HepG2 (cell line): ENCODE measurements around the gene ENTPD6. TPM values are rescaled to one million over a fixed set of nuclear protein-coding genes. Genes with fewer than 3 reads are reported as not detected.
A peak's percentile ranks its signal among the peaks of the same experiment; 100 is the strongest.

ENCODE experiments used
- ATAC-seq: fragments of 200-7000 bp; cut with Tn5 transposase; 3 replicates; pipeline ENCODE4 v1.9.1; 2020; ENCODE audit warnings: mild to moderate bottlenecking, moderate library complexity
- BruUV-seq: library from RNA; stranded (reverse); fragments of 400-500 nt; replicated peaks from 2 replicates; lab custom pipeline; 2021; lab: Mats Ljungman, UMichigan
- CTCF ChIA-PET: fragments of 300-600 bp; formaldehyde crosslinking; extraction: SDS; loops from one replicate; lab custom pipeline; 2021; ENCODE audit warnings: low total read pairs, inconsistent platforms, low intra/inter-chr PET ratio; lab: Yijun Ruan, JAX
- POLR2A ChIA-PET: fragments of 350-600 bp; sonication (Branson Sonifier 250); formaldehyde crosslinking; loops from one replicate; lab custom pipeline; 2020; ENCODE audit warnings: antibody characterized with exemption, inconsistent platforms; lab: Yijun Ruan, JAX
- DNase-seq: peaks from one replicate; pipeline ENCODE4 v3.0.0-alpha.2; 2015; ENCODE audit warnings: low spot score
- FAIRE-seq: peaks from 3 replicates; lab custom pipeline; 2011; peaks lifted over from hg19 to GRCh38; lab: Jason Lieb, UNC
- H2AFZ ChIP-seq: one replicate; pipeline ENCODE4 v1.6.1; 2011; ENCODE audit warnings: low read length, inconsistent platforms
- H3K27ac ChIP-seq: fragments of 300-600 bp; 3 replicates; pipeline ENCODE4 v1.8.0; 2011; ENCODE audit warnings: mixed run types, mild to moderate bottlenecking, mixed read lengths, low read length, inconsistent platforms; ENCODE audit not compliant: insufficient read depth; ENCODE audit errors: extremely low read length
- H3K27me3 ChIP-seq, 2 experiments: fragments of 200-600 bp in 1 of 2; 2 replicates in 1 of 2; 3 replicates in 1 of 2; pipeline versions ENCODE4 v1.6.0 to v1.8.0; 2011; ENCODE audit warnings: low read length in 2 of 2, mild to moderate bottlenecking in 2 of 2, moderate library complexity in 2 of 2, inconsistent platforms in 1 of 2; ENCODE audit not compliant: insufficient read depth in 2 of 2, control insufficient read depth in 1 of 2
- H3K36me3 ChIP-seq, 2 experiments: fragments of 200-600 bp in 1 of 2; replicated peaks in 1 of 2; 2 replicates in 1 of 2; 3 replicates in 1 of 2; pipeline versions ENCODE4 v1.5.1 to v1.8.0; 2011; ENCODE audit warnings: low read length in 2 of 2, inconsistent platforms in 1 of 2; ENCODE audit not compliant: insufficient read depth in 2 of 2, control insufficient read depth in 1 of 2
- H3K4me1 ChIP-seq: 2 replicates; pipeline ENCODE4 v1.5.1; 2012; ENCODE audit warnings: low read length, inconsistent platforms; ENCODE audit not compliant: insufficient read depth
- H3K4me2 ChIP-seq: 2 replicates; pipeline ENCODE4 v1.6.0; 2011; ENCODE audit warnings: low read depth, low read length, inconsistent platforms
- H3K4me3 ChIP-seq, 3 experiments: fragments of 200-600 bp in 1 of 3; sonication (generic), shearing (Covaris generic) in 1 of 3; replicated peaks in 1 of 3; 2 replicates each; pipeline ENCODE4 v1.5.1; 2011 to 2016; ENCODE audit warnings: low read length in 3 of 3, inconsistent platforms in 2 of 3, low read depth in 2 of 3, mild to moderate bottlenecking in 2 of 3, control low read depth in 1 of 3, mixed read lengths in 1 of 3; ENCODE audit not compliant: insufficient read depth in 1 of 3
- H3K79me2 ChIP-seq: one replicate; pipeline ENCODE4 v1.6.1; 2011; ENCODE audit warnings: low read length, inconsistent platforms; ENCODE audit not compliant: insufficient read depth
- H3K9ac ChIP-seq: 2 replicates; pipeline ENCODE4 v1.6.0; 2011; ENCODE audit warnings: mild to moderate bottlenecking, low read depth, low read length, inconsistent platforms; ENCODE audit not compliant: insufficient read depth
- H3K9me3 ChIP-seq: 2 replicates; pipeline ENCODE4 v1.5.1; 2012; ENCODE audit warnings: mild to moderate bottlenecking, low read length
- H4K20me1 ChIP-seq: 2 replicates; pipeline ENCODE4 v1.6.0; 2011; ENCODE audit warnings: inconsistent platforms, mild to moderate bottlenecking, low read length, moderate library complexity; ENCODE audit not compliant: insufficient read depth
- ARID2 ChIP-seq: sonication (generic); formaldehyde crosslinking; IDR thresholded peaks from 2 replicates; pipeline ENCODE4 v1.8.1; 2022; ENCODE audit warnings: mild to moderate bottlenecking, missing genetic modification reagents, borderline replicate concordance
- GABPA ChIP-seq, 2 experiments: IDR thresholded peaks; 2 replicates each; pipeline ENCODE4 v1.6.1; 2011 to 2016; ENCODE audit warnings: low read depth in 2 of 2, low read length in 1 of 2, missing biosample characterization in 1 of 2, missing genetic modification characterization in 1 of 2
- GZF1 ChIP-seq: sonication (generic); formaldehyde crosslinking; IDR thresholded peaks from 2 replicates; pipeline ENCODE4 v1.5.1; 2020; ENCODE audit warnings: mild to moderate bottlenecking, missing genetic modification reagents
- HBP1 ChIP-seq: IDR thresholded peaks from 2 replicates; pipeline ENCODE4 v1.6.1; 2016; ENCODE audit warnings: low read depth, control low read depth
- KDM4B ChIP-seq: sonication (generic); formaldehyde crosslinking; IDR thresholded peaks from 2 replicates; pipeline ENCODE4 v1.4.0; 2020; ENCODE audit warnings: missing genetic modification reagents
- MZF1 ChIP-seq: sonication (generic); formaldehyde crosslinking; IDR thresholded peaks from 2 replicates; pipeline ENCODE4 v1.8.1; 2023; ENCODE audit warnings: mild to moderate bottlenecking, missing genetic modification reagents, borderline replicate concordance
- NAIF1 ChIP-seq: sonication (generic); formaldehyde crosslinking; IDR thresholded peaks from 2 replicates; pipeline ENCODE4 v1.5.0; 2020; ENCODE audit warnings: mild to moderate bottlenecking, missing genetic modification reagents, borderline replicate concordance
- NFATC3 ChIP-seq: sonication (generic); formaldehyde crosslinking; IDR thresholded peaks from 2 replicates; pipeline ENCODE4 v1.5.1; 2020; ENCODE audit warnings: mild to moderate bottlenecking, missing genetic modification reagents
- RFX5 ChIP-seq: IDR thresholded peaks from 2 replicates; pipeline ENCODE4 v1.6.1; 2011; ENCODE audit warnings: low read depth, low read length, improper control_type of control experiment
- SP2 ChIP-seq: sonication (generic); formaldehyde crosslinking; IDR thresholded peaks from 2 replicates; pipeline ENCODE4 v1.5.1; 2020; ENCODE audit warnings: mild to moderate bottlenecking, missing genetic modification reagents
- ZMYM3 ChIP-seq: sonication (generic); formaldehyde crosslinking; IDR thresholded peaks from 2 replicates; pipeline ENCODE4 v1.5.1; 2020; ENCODE audit warnings: mild to moderate bottlenecking, missing genetic modification reagents
- ZNF296 ChIP-seq: sonication (generic); formaldehyde crosslinking; conservative IDR thresholded peaks from 2 replicates; pipeline ENCODE4 v1.5.0; 2020; ENCODE audit warnings: mild to moderate bottlenecking, missing genetic modification reagents
- ZNF614 ChIP-seq: IDR thresholded peaks from 2 replicates; pipeline ENCODE4 v1.6.1; 2018; ENCODE audit warnings: missing biosample characterization, missing genetic modification reagents, inconsistent platforms, borderline replicate concordance
- ZNF713 ChIP-seq: sonication (generic); formaldehyde crosslinking; IDR thresholded peaks from 2 replicates; pipeline ENCODE4 v1.4.0; 2020; ENCODE audit warnings: mild to moderate bottlenecking, missing genetic modification reagents
- ZNF772 ChIP-seq: sonication (generic); formaldehyde crosslinking; IDR thresholded peaks from 2 replicates; pipeline ENCODE4 v1.5.0; 2020; ENCODE audit warnings: mild to moderate bottlenecking, missing genetic modification reagents
- WGBS: methylation state at CpG from one replicate; pipeline ENCODE4 v1.1.6; 2017; ENCODE audit warnings: low lambda C conversion rate; 5-methylcytosine and 5-hydroxymethylcytosine counted together
- in situ Hi-C: cut with HindIII; loops from 2 replicates; pipeline ENCODE4 v1.10.0; 2017; ENCODE audit warnings: low pct_unique_long_range_greater_than_20kb; ENCODE audit not compliant: extremely low pct_ligation_motif_present
- intact Hi-C: fragments of 100-400 bp; cut with micrococcal nuclease; formaldehyde crosslinking; loops from one replicate; pipeline ENCODE4 v1.10.0; 2022; ENCODE audit not compliant: unreplicated experiment
- polyA plus RNA-seq, 8 experiments: library from polyadenylated mRNA; depleted of rRNA in 3 of 8; stranded (reverse) in 7 of 8; unstranded in 1 of 8; fragments of >200 nt; fragmentation: Illumina TruSeq in 4 of 8; extraction: Trizol in 4 of 8; gene quantifications; 2 replicates each; pipeline versions ENCODE4 v1.2.1 to v1.2.3, GENCODE V29; 2011 to 2016; ENCODE audit warnings: low read depth in 4 of 8, missing spikeins in 1 of 8, mixed read lengths in 1 of 8; ENCODE audit not compliant: insufficient read depth in 1 of 8
- total RNA-seq, 5 experiments: library from RNA; depleted of rRNA; stranded (reverse); fragments of >200 nt; fragmentation: Illumina TruSeq; extraction: Trizol; gene quantifications; 2 replicates each; pipeline ENCODE4 v1.2.3, GENCODE V29; 2016; ENCODE audit warnings: low read depth in 1 of 5
- TF ChIP-seq, protein P1 (sequence below): sonication (generic); formaldehyde crosslinking; IDR thresholded peaks from 2 replicates; pipeline ENCODE4 v1.4.0; 2020; ENCODE audit warnings: missing genetic modification reagents, mild to moderate bottlenecking, borderline replicate concordance
- TF ChIP-seq, protein P2 (sequence below): IDR thresholded peaks from 2 replicates; pipeline ENCODE4 v1.6.1; 2016

Gene ENTPD6
- total and polyA plus RNA-seq, 2 of the 13 experiments (the other 11 are each of a cell fraction or from before 2014, with no cell fraction given), result 164 to 172 TPM

- peak; percentile 92 for TF ChIP-seq HBP1
- peak; percentile 85; the same call in 1 of the 2 replicates for TF ChIP-seq NAIF1
- TF ChIP-seq NFATC3 (CRISPR knock-in tag), result no peak
- peak; percentile 86; the same call in 1 of the 2 replicates for TF ChIP-seq ZNF772 (CRISPR knock-in tag)
- TF ChIP-seq, all 625 proteins: peak for 450
These were observed 52.7 kb downstream of the ENTPD6 start, which contains the start of gene PYGB (continued) for GRCh38 chr20:25247956-25248785.

DNA sequence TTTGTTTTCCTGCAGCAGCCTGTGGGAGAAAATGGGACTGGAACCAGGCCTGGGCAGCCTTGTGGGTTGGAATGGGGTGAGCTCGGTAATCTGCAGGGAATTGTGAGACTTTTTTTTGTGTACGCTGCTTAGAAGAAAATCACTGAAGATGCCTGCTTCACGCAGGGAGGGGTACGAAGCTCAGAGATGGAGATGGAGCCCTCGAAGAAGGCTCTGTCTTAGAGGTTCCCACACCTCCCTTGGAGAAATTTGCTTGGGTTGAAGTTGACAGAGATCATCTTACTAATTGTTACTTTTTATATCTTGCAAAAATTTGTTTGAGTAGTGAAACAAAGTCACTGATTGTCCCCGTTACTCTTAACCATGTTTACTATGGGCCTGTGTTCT lies 53.3 kb downstream of the ENTPD6 start:
- Histone ChIP-seq H2AFZ (no peak overlapping the region), H3K9ac (peak overlapping the region; percentile 77), H3K36me3 (0 out of 5 replicates have a peak, but pooled peaks cover 0 to 4% of the 10 kb centered on the region in 2 experiments), H3K79me2 (peaks cover 42% of the 10 kb centered on the region), H3K4me3 (peak overlapping the region; percentile 69 to 93 (median 93)), H3K4me2 (peak overlapping the region; percentile 87), H3K27me3 (peaks cover 0 to 9% of the 10 kb centered on the region in 2 experiments; a peak in 1 of 5 replicates), H4K20me1 (no peaks in the 10 kb centered on the region), H3K27ac (peak overlapping the region; percentile 75), H3K9me3 (no peaks in the 10 kb centered on the region), H3K4me1 (peaks cover 55% of the 10 kb centered on the region)
- intact Hi-C loops (no loop called here), in situ Hi-C loops (no loop called here)
- WGBS, result 4% methylated on average over 6 of the region's 6 CpGs
- no TSS peak for BruUV-seq
- ATAC-seq (no peak), FAIRE-seq (no peak), DNase-seq (no peak)
- ChIA-PET POLR2A (interaction anchor here (3.6 kb wide), 2 partner anchors 11 to 24 kb away, joined by 67 to 72 read pairs; no protein-coding TSS in a partner anchor), CTCF (interaction anchor here (2.6 kb wide), 1 partner anchor 26 kb away, joined by 11 read pairs; no protein-coding TSS in a partner anchor)
- no peak for TF ChIP-seq ZMYM3 (CRISPR knock-in tag)
- no peak for TF ChIP-seq GABPA (IDR thresholded peaks at IDR 0.05; ENCODE audit: low read depth, low read length)
- no peak for TF ChIP-seq GABPA (CRISPR knock-in tag; IDR thresholded peaks at IDR 0.05; ENCODE audit: low read depth)
- TF ChIP-seq, protein P1, sequence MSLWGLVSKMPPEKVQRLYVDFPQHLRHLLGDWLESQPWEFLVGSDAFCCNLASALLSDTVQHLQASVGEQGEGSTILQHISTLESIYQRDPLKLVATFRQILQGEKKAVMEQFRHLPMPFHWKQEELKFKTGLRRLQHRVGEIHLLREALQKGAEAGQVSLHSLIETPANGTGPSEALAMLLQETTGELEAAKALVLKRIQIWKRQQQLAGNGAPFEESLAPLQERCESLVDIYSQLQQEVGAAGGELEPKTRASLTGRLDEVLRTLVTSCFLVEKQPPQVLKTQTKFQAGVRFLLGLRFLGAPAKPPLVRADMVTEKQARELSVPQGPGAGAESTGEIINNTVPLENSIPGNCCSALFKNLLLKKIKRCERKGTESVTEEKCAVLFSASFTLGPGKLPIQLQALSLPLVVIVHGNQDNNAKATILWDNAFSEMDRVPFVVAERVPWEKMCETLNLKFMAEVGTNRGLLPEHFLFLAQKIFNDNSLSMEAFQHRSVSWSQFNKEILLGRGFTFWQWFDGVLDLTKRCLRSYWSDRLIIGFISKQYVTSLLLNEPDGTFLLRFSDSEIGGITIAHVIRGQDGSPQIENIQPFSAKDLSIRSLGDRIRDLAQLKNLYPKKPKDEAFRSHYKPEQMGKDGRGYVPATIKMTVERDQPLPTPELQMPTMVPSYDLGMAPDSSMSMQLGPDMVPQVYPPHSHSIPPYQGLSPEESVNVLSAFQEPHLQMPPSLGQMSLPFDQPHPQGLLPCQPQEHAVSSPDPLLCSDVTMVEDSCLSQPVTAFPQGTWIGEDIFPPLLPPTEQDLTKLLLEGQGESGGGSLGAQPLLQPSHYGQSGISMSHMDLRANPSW, result no peak
- TF ChIP-seq GZF1 (CRISPR knock-in tag), result no peak
- no peak for TF ChIP-seq ZNF614 (CRISPR knock-in tag)
- TF ChIP-seq MZF1 (CRISPR knock-in tag), result no peak
- peak; percentile 14; the same call in 1 of the 2 replicates for TF ChIP-seq ZNF713 (CRISPR knock-in tag)
- peak; percentile 68; the same call in 1 of the 2 replicates for TF ChIP-seq KDM4B (CRISPR knock-in tag)
- TF ChIP-seq ZNF296, result no peak
- no peak for TF ChIP-seq SP2 (CRISPR knock-in tag)
- TF ChIP-seq, protein P2, sequence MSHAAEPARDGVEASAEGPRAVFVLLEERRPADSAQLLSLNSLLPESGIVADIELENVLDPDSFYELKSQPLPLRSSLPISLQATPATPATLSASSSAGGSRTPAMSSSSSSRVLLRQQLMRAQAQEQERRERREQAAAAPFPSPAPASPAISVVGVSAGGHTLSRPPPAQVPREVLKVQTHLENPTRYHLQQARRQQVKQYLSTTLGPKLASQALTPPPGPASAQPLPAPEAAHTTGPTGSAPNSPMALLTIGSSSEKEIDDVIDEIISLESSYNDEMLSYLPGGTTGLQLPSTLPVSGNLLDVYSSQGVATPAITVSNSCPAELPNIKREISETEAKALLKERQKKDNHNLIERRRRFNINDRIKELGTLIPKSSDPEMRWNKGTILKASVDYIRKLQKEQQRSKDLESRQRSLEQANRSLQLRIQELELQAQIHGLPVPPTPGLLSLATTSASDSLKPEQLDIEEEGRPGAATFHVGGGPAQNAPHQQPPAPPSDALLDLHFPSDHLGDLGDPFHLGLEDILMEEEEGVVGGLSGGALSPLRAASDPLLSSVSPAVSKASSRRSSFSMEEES, result 0 out of 2 replicates have a peak, but pooled peaks have one; percentile 9
- TF ChIP-seq ARID2, result 0 out of 2 replicates have a peak, but pooled peaks have one; percentile 11
- TF ChIP-seq RFX5, result no peak
